SU-DHL-6 (cell line): ENCODE data around the gene PI16.

Source experiments
- H2AFZ ChIP-seq: fragments of 200-600 bp; sonication (generic); 2 replicates; pipeline ENCODE4 v1.6.1; 2014; ENCODE audit warnings: low read depth, mild to moderate bottlenecking, moderate library complexity, mixed read lengths, antibody characterized with exemption, low read length; ENCODE audit not compliant: severe bottlenecking
- H3F3A ChIP-seq: fragments of 200-600 bp; shearing (Covaris generic); 2 replicates; pipeline ENCODE4 v1.6.0; 2016; ENCODE audit warnings: antibody characterized with exemption, mild to moderate bottlenecking; ENCODE audit not compliant: insufficient read depth
- H3K27ac ChIP-seq: fragments of 200-600 bp; sonication (generic); 2 replicates; pipeline ENCODE4 v1.5.1; 2016; ENCODE audit warnings: low read depth, mild to moderate bottlenecking, low read length, moderate library complexity, mixed read lengths
- H3K27me3 ChIP-seq: fragments of 200-600 bp; sonication (generic), shearing (Covaris generic); 2 replicates; pipeline ENCODE4 v1.6.0; 2014; ENCODE audit warnings: mild to moderate bottlenecking, low read length
- H3K36me3 ChIP-seq: fragments of 200-600 bp; sonication (generic); 2 replicates; pipeline ENCODE4 v1.6.1; 2014; ENCODE audit warnings: mild to moderate bottlenecking, low read length, mixed read lengths
- H3K4me2 ChIP-seq: fragments of 300-600, 200-600 bp; shearing (Covaris generic), sonication (generic); 2 replicates; pipeline ENCODE4 v1.6.0; 2014; ENCODE audit warnings: low read length, low read depth, mild to moderate bottlenecking; ENCODE audit not compliant: poor library complexity, severe bottlenecking
- H3K4me3 ChIP-seq: fragments of 200-600 bp; sonication (generic); 2 replicates; pipeline ENCODE4 v1.5.1; 2014; ENCODE audit warnings: antibody characterized with exemption, low read length, mild to moderate bottlenecking, mixed read lengths; ENCODE audit not compliant: insufficient read depth, poor library complexity, severe bottlenecking
- H3K79me2 ChIP-seq: fragments of 200-600 bp; sonication (generic); 2 replicates; pipeline ENCODE4 v1.6.1; 2014; ENCODE audit warnings: mild to moderate bottlenecking, low read length, moderate library complexity; ENCODE audit not compliant: insufficient read depth
- H3K9ac ChIP-seq: fragments of 200-600 bp; sonication (generic); 2 replicates; pipeline ENCODE4 v1.7.0; 2014; ENCODE audit warnings: mild to moderate bottlenecking, low read length
- H3K9me2 ChIP-seq: fragments of 200-600 bp; sonication (generic); replicated peaks from 2 replicates; pipeline ENCODE4 v1.6.1; 2014; ENCODE audit warnings: low read length; ENCODE audit not compliant: insufficient read depth
- H3K9me3 ChIP-seq: fragments of 200-600 bp; sonication (generic); 2 replicates; pipeline ENCODE4 v1.6.1; 2014; ENCODE audit warnings: low read length, mixed read lengths; ENCODE audit not compliant: insufficient read depth
- H4K20me1 ChIP-seq: fragments of 200-600 bp; sonication (generic); 2 replicates; pipeline ENCODE4 v1.6.1; 2014; ENCODE audit warnings: low read depth, mild to moderate bottlenecking, antibody characterized with exemption, low read length, moderate library complexity, mixed read lengths
- EZH2phosphoT487 ChIP-seq: fragments of 200-600 bp; sonication (generic), shearing (Covaris generic); conservative IDR thresholded peaks from 2 replicates; pipeline ENCODE4 v1.6.1; 2018; ENCODE audit warnings: mild to moderate bottlenecking, antibody characterized with exemption, low read length, moderate library complexity, mixed read lengths
- TF ChIP-seq, protein P1 (sequence below): fragments of 200-600 bp; sonication (generic); IDR thresholded peaks from one replicate; pipeline ENCODE4 v1.5.1; 2017; ENCODE audit warnings: antibody characterized with exemption, mild to moderate bottlenecking, low read length, moderate library complexity; ENCODE audit not compliant: insufficient read depth, poor library complexity, severe bottlenecking

The PI16 gene

DNA sequence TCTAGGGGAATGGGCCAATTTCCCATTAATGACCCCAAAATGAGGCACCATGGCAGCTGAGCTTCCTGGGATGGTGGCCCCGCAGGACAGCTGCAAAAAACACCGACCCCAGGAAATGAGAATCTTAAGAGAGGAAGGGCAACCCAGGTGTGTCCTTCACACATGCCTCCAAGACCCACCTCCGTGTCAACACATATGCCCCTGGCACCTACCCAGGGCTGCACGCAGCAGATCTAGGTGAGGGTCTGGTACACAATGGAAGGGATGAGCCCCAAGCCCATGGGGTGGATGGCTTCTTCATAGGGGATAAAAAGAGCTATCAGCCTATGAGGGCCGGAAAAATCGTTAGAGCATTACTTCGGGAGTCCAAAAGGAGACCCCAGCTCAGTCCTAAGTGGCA lies 22.0 kb downstream of the PI16 start:
- Histone ChIP-seq H3K79me2 (peaks cover 37% of the 10 kb centered on the region), H2AFZ (no peak overlapping the region), H3K9me3 (no peaks in the 10 kb centered on the region), H3K4me2 (no peak overlapping the region), H3K27ac (no peak overlapping the region), H3K36me3 (peaks cover 29% of the 10 kb centered on the region; the same call in 1 of the 2 replicates), H3K27me3 (no peaks in the 10 kb centered on the region), H3K9me2 (no peaks in the 10 kb centered on the region), H4K20me1 (no peaks in the 10 kb centered on the region), H3K4me3 (no peak overlapping the region), H3F3A (no peaks in the 10 kb centered on the region), H3K9ac (no peak overlapping the region)
- TF ChIP-seq EZH2phosphoT487 = no peak
- TF ChIP-seq, protein P1, sequence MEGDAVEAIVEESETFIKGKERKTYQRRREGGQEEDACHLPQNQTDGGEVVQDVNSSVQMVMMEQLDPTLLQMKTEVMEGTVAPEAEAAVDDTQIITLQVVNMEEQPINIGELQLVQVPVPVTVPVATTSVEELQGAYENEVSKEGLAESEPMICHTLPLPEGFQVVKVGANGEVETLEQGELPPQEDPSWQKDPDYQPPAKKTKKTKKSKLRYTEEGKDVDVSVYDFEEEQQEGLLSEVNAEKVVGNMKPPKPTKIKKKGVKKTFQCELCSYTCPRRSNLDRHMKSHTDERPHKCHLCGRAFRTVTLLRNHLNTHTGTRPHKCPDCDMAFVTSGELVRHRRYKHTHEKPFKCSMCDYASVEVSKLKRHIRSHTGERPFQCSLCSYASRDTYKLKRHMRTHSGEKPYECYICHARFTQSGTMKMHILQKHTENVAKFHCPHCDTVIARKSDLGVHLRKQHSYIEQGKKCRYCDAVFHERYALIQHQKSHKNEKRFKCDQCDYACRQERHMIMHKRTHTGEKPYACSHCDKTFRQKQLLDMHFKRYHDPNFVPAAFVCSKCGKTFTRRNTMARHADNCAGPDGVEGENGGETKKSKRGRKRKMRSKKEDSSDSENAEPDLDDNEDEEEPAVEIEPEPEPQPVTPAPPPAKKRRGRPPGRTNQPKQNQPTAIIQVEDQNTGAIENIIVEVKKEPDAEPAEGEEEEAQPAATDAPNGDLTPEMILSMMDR = no peak

GRCh38 chr6:36976931-36977330 lies 22.4 kb downstream of the PI16 start:
- no peak for TF ChIP-seq EZH2phosphoT487
- TF ChIP-seq, protein P1 = no peak
- no peak overlapping the region for H3K4me3 ChIP-seq
- no peak overlapping the region for H2AFZ ChIP-seq
- H3F3A ChIP-seq = no peaks in the 10 kb centered on the region
- H3K79me2 ChIP-seq = peaks cover 41% of the 10 kb centered on the region
- H3K9me3 ChIP-seq = no peaks in the 10 kb centered on the region
- H3K4me2 ChIP-seq = no peak overlapping the region
- H3K27ac ChIP-seq = no peak overlapping the region
- no peaks in the 10 kb centered on the region for H3K9me2 ChIP-seq
- H3K9ac ChIP-seq = no peak overlapping the region
- H4K20me1 ChIP-seq = no peaks in the 10 kb centered on the region; the same call in 1 of the 2 replicates
- peaks cover 29% of the 10 kb centered on the region; the same call in 1 of the 2 replicates for H3K36me3 ChIP-seq
- no peaks in the 10 kb centered on the region for H3K27me3 ChIP-seq

GRCh38 chr6:36977470-36977941 lies 23.0 kb downstream of the PI16 start:
- no peak overlapping the region for H2AFZ ChIP-seq
- H3K27me3 ChIP-seq = no peaks in the 10 kb centered on the region
- no peaks in the 10 kb centered on the region; the same call in 1 of the 2 replicates for H4K20me1 ChIP-seq
- H3K79me2 ChIP-seq = peaks cover 47% of the 10 kb centered on the region
- no peaks in the 10 kb centered on the region for H3K9me2 ChIP-seq
- H3F3A ChIP-seq = no peaks in the 10 kb centered on the region
- no peak for TF ChIP-seq EZH2phosphoT487
- TF ChIP-seq, protein P1 = peak; percentile 99
- H3K27ac ChIP-seq = no peak overlapping the region
- no peaks in the 10 kb centered on the region for H3K9me3 ChIP-seq
- H3K4me3 ChIP-seq = no peak overlapping the region
- H3K9ac ChIP-seq = no peak overlapping the region
- no peak overlapping the region for H3K4me2 ChIP-seq
- H3K36me3 ChIP-seq = peaks cover 29% of the 10 kb centered on the region; the same call in 1 of the 2 replicates
